Parathyroid adenoma (tissue), 2 donors: ENCODE measurements around the gene ROBO4.

ENCODE experiments used
- H2AFZ ChIP-seq: fragments of 300-600 bp; sonication (generic); one replicate; pipeline ENCODE4 v1.7.0; 2017; ENCODE audit warnings: antibody characterized with exemption, mild to moderate bottlenecking
- H3K27ac ChIP-seq: fragments of 300-600 bp; sonication (generic); one replicate; pipeline ENCODE4 v1.7.0; 2017
- H3K27me3 ChIP-seq: fragments of 300-600 bp; sonication (generic); one replicate; pipeline ENCODE4 v1.7.0; 2017; ENCODE audit warnings: low read length; ENCODE audit not compliant: control insufficient read depth, insufficient read depth
- H3K36me3 ChIP-seq: fragments of 300-600 bp; sonication (generic); one replicate; pipeline ENCODE4 v1.7.0; 2017; ENCODE audit warnings: low read length; ENCODE audit not compliant: control insufficient read depth, insufficient read depth
- H3K4me1 ChIP-seq: fragments of 300-600 bp; sonication (generic); one replicate; pipeline ENCODE4 v1.7.0; 2017; ENCODE audit warnings: control low read depth
- H3K4me2 ChIP-seq: fragments of 300-600 bp; sonication (generic); one replicate; pipeline ENCODE4 v1.7.0; 2017; ENCODE audit warnings: low read length
- H3K4me3 ChIP-seq: fragments of 300-600 bp; sonication (generic); one replicate; pipeline ENCODE4 v1.7.0; 2017; ENCODE audit warnings: low read depth, low read length
- H3K79me2 ChIP-seq: fragments of 300-600 bp; sonication (generic); one replicate; pipeline ENCODE4 v1.7.0; 2017; ENCODE audit warnings: control low read depth
- H3K9ac ChIP-seq: fragments of 300-600 bp; sonication (generic); one replicate; pipeline ENCODE4 v1.7.0; 2017; ENCODE audit warnings: mild to moderate bottlenecking
- H3K9me3 ChIP-seq: fragments of 300-600 bp; sonication (generic); one replicate; pipeline ENCODE4 v1.7.0; 2017; ENCODE audit warnings: low read length; ENCODE audit not compliant: control insufficient read depth
- TF ChIP-seq, protein P1 (sequence below): fragments of 300-600 bp; sonication (generic); IDR thresholded peaks from one replicate; pipeline ENCODE4 v1.7.0; 2017; ENCODE audit warnings: antibody characterized with exemption, mild to moderate bottlenecking
- donor health status: primary hyperparathyroidism.

ROBO4 gene

DNA sequence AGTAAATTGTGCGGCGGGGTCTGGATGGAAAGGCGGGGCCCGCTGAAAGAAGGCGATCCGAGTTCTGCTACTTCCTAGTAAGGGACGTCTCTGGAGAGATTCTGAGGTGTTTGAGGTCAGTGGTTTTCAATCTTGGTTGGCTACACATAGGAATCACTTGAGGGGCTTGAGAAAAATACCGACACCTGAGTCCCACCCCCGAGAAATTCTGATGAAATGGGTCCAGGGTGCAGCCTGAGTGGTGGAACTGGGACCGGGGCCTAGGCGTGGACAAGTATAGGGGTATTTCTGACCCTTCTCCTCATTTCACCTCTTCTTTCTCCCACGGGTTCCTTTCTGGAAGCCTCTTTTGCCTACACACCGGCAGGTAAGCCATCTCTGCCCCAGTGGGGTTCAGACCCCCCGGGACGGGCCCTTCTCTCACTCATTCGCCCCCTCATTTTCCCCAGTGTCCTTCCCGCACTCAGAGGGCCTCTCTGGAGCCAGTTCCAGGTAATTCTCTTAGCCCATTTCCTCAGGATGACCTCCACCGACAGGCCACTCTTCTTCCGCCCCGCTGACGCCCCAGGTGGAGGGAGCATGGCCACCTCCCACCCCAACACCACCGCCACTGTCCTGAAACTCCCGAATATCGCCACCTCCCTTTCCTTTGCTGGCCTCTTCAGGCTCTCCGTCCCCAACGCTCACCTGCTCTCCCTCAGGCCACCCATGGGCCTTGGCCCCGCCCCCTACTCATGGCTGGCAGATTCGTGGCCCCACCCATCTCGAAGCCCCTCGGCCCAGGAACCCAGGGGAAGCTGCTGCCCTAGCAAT lies 20.6 kb downstream of the ROBO4 start:
- Histone ChIP-seq H3K4me2 (peak overlapping the region; percentile 75), H3K27ac (peak overlapping the region; percentile 7), H3K27me3 (no peaks in the 10 kb centered on the region), H2AFZ (peak overlapping the region; percentile 90), H3K4me1 (no peaks in the 10 kb centered on the region), H3K9ac (no peak overlapping the region), H3K9me3 (no peaks in the 10 kb centered on the region), H3K4me3 (peak overlapping the region; percentile 50), H3K36me3 (no peaks in the 10 kb centered on the region), H3K79me2 (no peaks in the 10 kb centered on the region)
- TF ChIP-seq, protein P1, sequence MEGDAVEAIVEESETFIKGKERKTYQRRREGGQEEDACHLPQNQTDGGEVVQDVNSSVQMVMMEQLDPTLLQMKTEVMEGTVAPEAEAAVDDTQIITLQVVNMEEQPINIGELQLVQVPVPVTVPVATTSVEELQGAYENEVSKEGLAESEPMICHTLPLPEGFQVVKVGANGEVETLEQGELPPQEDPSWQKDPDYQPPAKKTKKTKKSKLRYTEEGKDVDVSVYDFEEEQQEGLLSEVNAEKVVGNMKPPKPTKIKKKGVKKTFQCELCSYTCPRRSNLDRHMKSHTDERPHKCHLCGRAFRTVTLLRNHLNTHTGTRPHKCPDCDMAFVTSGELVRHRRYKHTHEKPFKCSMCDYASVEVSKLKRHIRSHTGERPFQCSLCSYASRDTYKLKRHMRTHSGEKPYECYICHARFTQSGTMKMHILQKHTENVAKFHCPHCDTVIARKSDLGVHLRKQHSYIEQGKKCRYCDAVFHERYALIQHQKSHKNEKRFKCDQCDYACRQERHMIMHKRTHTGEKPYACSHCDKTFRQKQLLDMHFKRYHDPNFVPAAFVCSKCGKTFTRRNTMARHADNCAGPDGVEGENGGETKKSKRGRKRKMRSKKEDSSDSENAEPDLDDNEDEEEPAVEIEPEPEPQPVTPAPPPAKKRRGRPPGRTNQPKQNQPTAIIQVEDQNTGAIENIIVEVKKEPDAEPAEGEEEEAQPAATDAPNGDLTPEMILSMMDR = no peak

GRCh38 chr11:124875943-124876817 lies 21.5 kb downstream of the ROBO4 start:
- H3K9ac ChIP-seq = no peak overlapping the region
- H3K36me3 ChIP-seq = no peaks in the 10 kb centered on the region
- peak overlapping the region; percentile 75 for H3K4me2 ChIP-seq
- TF ChIP-seq, protein P1 = peak; percentile 59
- peak overlapping the region; percentile 78 for H3K27ac ChIP-seq
- no peaks in the 10 kb centered on the region for H3K4me1 ChIP-seq
- H3K27me3 ChIP-seq = no peaks in the 10 kb centered on the region
- peak overlapping the region; percentile 90 for H2AFZ ChIP-seq
- H3K9me3 ChIP-seq = no peaks in the 10 kb centered on the region
- peak overlapping the region; percentile 50 for H3K4me3 ChIP-seq
- no peaks in the 10 kb centered on the region for H3K79me2 ChIP-seq

- Histone ChIP-seq H3K79me2 (no peaks in the 10 kb centered on the region), H2AFZ (no peak overlapping the region), H3K9me3 (no peaks in the 10 kb centered on the region), H3K4me2 (no peak overlapping the region), H3K27me3 (no peaks in the 10 kb centered on the region), H3K36me3 (no peaks in the 10 kb centered on the region), H3K4me3 (no peak overlapping the region), H3K4me1 (no peaks in the 10 kb centered on the region), H3K9ac (no peak overlapping the region), H3K27ac (no peak overlapping the region)
- TF ChIP-seq, protein P1 = no peak
Observed at GRCh38 chr11:124875401-124875800, 22.3 kb downstream of the ROBO4 start.

DNA sequence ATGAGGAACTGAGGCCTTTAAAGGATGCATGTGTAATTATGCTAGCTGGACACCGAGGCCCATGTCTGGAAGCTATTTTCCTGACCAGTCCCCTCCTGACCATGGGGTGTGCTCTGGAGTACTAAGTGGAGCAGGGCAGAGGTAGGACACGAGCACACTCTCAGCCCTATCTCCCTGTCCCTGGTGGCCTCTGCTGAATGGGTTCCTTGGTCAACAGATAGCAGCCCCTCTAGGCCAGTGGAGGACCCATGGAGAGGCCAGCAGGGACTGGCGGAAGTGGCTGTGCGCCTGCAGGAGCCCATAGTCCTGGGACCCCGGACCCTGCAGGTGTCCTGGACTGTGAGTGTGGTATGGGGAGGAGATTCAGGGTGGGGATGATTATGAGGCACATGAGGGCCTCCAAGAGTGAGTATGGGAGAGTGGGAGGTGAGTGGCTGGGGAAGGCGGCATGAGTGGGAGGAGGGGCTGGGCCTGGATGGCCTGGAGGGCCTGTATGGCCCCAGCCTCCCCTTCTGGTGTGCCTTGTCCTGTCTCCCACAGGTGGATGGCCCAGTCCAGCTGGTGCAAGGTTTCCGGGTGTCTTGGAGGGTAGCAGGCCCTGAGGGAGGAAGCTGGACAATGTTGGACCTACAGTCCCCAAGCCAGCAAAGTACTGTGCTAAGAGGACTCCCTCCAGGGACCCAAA lies 23.0 kb downstream of the ROBO4 start:
- Histone ChIP-seq H3K4me2 (no peak overlapping the region), H3K27me3 (no peaks in the 10 kb centered on the region), H3K79me2 (no peaks in the 10 kb centered on the region), H3K4me1 (no peaks in the 10 kb centered on the region), H3K36me3 (no peaks in the 10 kb centered on the region), H3K9me3 (no peaks in the 10 kb centered on the region), H3K9ac (no peak overlapping the region), H2AFZ (no peak overlapping the region), H3K4me3 (no peak overlapping the region), H3K27ac (no peak overlapping the region)
- TF ChIP-seq, protein P1 = no peak
